Fibroblast of mammary gland (primary cell): ENCODE data around the gene PCDHB1.
"Not testable (repeated sequence)": the region's sequence is repeated elsewhere in the genome, so short reads cannot be mapped to it uniquely, and the experiment has no call there.

ENCODE experiments used
- DNase-seq: peaks from one replicate; pipeline ENCODE4 v3.0.0-alpha.2; 2010; ENCODE audit warnings: low read depth
- H3K4me3 ChIP-seq: 2 replicates; pipeline ENCODE4 v1.5.1; 2011; ENCODE audit warnings: low read depth, mild to moderate bottlenecking, low read length, moderate library complexity; ENCODE audit not compliant: control insufficient read depth
- CTCF ChIP-seq: conservative IDR thresholded peaks from 2 replicates; pipeline ENCODE4 v1.5.1; 2011; ENCODE audit warnings: low read depth, low read length, inconsistent platforms; ENCODE audit not compliant: control insufficient read depth, insufficient read depth

PCDHB1 gene

GRCh38 chr5:141100243-141100805, 49.1 kb downstream of the PCDHB1 start, which contains the start of gene PCDHB3:
PCDHB3 (plus strand) TSS chr5:141100473; CDS start chr5:141100650, 177 bp downstream.
- H3K4me3 ChIP-seq, result no peak within 1 kb of the TSS
- TF ChIP-seq CTCF, result peak; percentile 37
- DNase-seq, result peak; percentile 60

DNA sequence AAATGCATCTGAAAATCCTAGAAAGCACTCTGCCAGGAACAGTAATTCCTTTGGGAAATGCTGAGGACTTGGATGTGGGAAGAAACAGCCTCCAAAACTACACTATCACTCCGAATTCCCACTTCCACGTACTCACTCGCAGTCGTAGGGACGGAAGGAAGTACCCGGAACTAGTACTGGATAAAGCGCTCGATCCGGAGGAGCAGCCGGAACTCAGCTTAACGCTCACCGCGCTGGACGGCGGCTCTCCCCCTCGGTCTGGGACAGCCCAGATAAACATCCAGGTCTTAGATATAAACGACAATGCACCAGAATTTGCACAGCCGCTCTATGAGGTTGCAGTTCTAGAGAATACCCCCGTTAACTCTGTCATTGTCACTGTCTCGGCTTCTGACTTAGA, 49.9 kb downstream of the PCDHB1 start:
- TF ChIP-seq CTCF, result no peak

GRCh38 chr5:141102070-141102469, 50.9 kb downstream of the PCDHB1 start:
- H3K4me3 ChIP-seq, DNase-seq: not testable (repeated sequence)

More for the DNA sequence above, 49.9 kb downstream of the PCDHB1 start:
- DNase-seq, result no peak
- H3K4me3 ChIP-seq, result no peak overlapping the region

DNA sequence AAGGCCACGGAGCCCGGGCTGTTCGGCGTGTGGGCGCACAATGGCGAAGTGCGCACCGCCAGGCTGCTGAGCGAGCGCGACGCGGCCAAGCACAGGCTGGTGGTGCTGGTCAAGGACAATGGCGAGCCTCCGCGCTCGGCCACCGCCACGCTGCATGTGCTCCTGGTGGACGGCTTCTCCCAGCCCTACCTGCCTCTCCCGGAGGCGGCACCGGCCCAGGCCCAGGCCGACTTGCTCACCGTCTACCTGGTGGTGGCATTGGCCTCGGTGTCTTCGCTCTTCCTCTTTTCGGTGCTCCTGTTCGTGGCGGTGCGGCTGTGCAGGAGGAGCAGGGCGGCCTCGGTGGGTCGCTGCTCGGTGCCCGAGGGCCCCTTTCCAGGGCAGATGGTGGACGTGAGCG, 51.3 kb downstream of the PCDHB1 start:
- not testable (repeated sequence) for DNase-seq, H3K4me3 ChIP-seq

DNA sequence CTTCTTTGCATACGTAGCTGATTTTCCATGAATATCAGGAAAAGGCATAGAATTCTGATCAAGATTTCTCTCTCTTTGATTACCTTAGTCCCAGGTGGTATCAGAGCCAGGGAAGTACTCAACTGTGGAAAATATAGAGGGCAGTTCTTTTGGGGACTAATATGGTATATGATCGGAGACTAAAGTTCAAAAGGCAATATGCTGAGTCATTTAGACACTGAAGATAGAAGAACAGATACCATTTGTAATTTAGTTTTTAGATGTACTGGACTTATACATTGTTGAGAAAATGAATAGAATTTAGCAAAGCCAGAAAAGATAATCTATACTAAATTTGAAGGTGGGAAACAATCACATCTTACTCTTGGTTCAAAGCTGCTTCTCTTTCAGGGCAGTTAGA, 54.2 kb downstream of the PCDHB1 start:
- no peak for TF ChIP-seq CTCF
- DNase-seq, result no peak

More for the DNA sequence above, 54.2 kb downstream of the PCDHB1 start:
- H3K4me3 ChIP-seq, result no peak overlapping the region
